Thyroid gland (tissue), 4 donors: Measurements from ENCODE around the gene SLCO4A1.

Experiments used
- POLR2A ChIP-seq, 2 donors: fragments of 450-650 bp; IDR thresholded peaks; one replicate each; pipeline ENCODE4 v1.6.1; 2017; ENCODE audit warnings: antibody characterized with exemption in 2 of 2, mild to moderate bottlenecking in 2 of 2, moderate library complexity in 1 of 2
- TF ChIP-seq, protein P1 (sequence below), 6 experiments: fragments of 200-600 bp in 3 of 6; fragments of 450-650 bp in 3 of 6; sonication (generic) in 3 of 6; IDR thresholded peaks; one replicate each; pipeline ENCODE4 v1.5.1; 2016 to 2019; ENCODE audit warnings: antibody characterized with exemption in 6 of 6, mild to moderate bottlenecking in 2 of 6, inconsistent platforms in 1 of 6, moderate library complexity in 1 of 6

DNA sequence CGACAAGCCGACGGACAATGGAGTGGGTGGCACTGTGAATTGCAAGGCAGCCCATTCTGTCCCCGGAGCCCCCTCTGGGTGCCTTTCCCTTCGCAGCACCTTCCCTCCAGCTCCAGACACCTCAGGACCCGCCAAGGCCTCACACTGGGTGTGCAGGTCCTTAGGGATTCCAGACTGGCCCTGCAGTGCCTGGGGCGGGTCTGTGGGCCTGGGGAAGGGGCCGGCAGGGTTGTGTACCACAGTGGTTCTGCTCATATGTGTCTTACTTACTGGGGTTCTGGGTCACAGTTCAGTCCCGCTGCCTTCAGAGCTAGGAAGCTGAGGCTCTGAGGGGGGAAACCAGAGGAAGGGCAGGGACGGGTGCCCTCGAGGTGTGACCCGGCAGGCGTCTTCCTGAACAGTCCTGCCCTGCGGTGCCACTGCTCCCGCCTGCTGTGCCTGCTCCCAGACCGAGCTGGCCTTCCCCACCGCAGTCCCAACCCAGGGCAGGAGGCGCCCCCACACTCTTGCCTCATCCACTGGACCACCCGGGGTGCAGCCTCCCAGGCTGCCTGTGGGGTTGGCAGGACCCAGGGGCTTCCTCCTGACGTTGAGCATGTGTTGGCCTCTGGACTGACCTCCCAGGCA, 16.3 kb upstream of the SLCO4A1 start:
- no peak for TF ChIP-seq POLR2A (IDR thresholded peaks at IDR 0.05)
- TF ChIP-seq, protein P1, sequence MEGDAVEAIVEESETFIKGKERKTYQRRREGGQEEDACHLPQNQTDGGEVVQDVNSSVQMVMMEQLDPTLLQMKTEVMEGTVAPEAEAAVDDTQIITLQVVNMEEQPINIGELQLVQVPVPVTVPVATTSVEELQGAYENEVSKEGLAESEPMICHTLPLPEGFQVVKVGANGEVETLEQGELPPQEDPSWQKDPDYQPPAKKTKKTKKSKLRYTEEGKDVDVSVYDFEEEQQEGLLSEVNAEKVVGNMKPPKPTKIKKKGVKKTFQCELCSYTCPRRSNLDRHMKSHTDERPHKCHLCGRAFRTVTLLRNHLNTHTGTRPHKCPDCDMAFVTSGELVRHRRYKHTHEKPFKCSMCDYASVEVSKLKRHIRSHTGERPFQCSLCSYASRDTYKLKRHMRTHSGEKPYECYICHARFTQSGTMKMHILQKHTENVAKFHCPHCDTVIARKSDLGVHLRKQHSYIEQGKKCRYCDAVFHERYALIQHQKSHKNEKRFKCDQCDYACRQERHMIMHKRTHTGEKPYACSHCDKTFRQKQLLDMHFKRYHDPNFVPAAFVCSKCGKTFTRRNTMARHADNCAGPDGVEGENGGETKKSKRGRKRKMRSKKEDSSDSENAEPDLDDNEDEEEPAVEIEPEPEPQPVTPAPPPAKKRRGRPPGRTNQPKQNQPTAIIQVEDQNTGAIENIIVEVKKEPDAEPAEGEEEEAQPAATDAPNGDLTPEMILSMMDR (IDR thresholded peaks at IDR 0.05) = no peak
